Right lobe of liver (tissue), 4 donors: ENCODE data around the gene VCL.

Experiments
- CTCF ChIP-seq, 4 donors: fragments of 200-600 bp in 3 of 4; fragments of 450-650 bp in 1 of 4; IDR thresholded peaks; one replicate each; pipeline versions ENCODE4 v1.5.1 to v1.8.0; 2016 to 2022; ENCODE audit warnings: antibody characterized with exemption in 4 of 4, mild to moderate bottlenecking in 2 of 4
- POLR2A ChIP-seq: fragments of 450-650 bp; IDR thresholded peaks from one replicate; pipeline ENCODE4 v1.6.1; 2017; ENCODE audit warnings: antibody characterized with exemption, mild to moderate bottlenecking
- donor health status: DM: no; HTN: no; CAD: no.
- donor health status: DM: no; HTN: no; CAD: no.
- donor health status: DM: no; HTN: yes; CAD: no.

GRCh38 chr10:74110120-74110519, 112.2 kb downstream of the VCL start:
- TF ChIP-seq CTCF (IDR thresholded peaks at IDR 0.05) (no peak), POLR2A (no peak)
